Nucleus accumbens (tissue), 56 donors: Measurements from ENCODE around the gene NLRP1.
"Not testable (repeated sequence)": the region's sequence is repeated elsewhere in the genome, so short reads cannot be mapped to it uniquely, and the experiment has no call there.

Experiments used
- DNase-seq, 56 donors: peaks; one replicate each; lab custom pipeline; 2025; lab: John Stamatoyannopoulos, UW

The NLRP1 gene

DNA sequence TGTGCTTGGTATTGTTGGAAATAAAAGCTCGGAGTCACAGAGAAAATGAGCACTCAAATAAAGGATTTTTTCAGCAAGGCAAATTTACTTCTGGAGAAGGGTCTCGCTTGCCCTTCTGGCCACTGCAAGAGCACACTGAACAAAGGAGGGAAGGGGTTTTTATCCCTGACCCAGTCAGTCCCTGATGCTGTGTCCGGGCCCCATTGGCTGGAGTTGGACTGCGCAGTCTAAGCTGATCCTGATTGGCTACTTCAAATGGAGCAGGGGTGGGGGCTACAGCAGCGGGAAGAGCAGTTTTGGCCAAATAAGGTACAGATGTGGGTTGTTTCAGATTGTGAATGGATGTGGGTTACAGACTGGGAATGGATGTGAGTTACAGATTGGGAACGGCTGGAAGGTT is 4.3 kb upstream of the NLRP1 start:
- DNase-seq: no peak

DNA sequence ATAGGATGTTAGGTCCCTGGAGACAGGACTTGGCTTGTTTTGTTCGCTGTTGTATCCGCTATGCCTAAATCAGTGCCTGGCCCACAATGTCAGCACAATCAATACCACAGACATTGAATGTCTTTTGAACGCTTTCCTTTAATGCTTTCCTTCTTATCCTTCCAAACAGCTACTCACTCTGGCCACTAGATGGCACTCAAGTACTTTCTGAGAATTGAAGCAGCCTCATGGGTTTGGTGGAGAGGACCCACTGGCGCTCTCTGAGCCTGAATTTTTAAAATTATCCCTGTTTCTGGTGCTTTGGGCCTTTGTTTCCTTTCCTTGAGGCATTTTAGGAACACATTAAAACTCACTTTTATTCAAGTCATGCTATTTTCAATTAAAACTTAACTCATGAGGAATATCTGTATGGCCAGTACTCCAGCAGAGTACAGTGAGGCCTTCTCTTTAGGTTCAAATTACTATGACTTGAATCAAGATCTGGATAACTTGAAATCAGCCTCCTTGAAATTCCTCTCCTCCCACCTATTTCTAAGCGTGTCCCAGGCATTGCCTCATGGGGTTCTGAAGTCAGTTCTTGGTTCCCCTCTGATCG is 3.2 kb upstream of the NLRP1 start:
- DNase-seq: peak in 32 of 56 donors; percentile 5 to 69 (median 23)

DNA sequence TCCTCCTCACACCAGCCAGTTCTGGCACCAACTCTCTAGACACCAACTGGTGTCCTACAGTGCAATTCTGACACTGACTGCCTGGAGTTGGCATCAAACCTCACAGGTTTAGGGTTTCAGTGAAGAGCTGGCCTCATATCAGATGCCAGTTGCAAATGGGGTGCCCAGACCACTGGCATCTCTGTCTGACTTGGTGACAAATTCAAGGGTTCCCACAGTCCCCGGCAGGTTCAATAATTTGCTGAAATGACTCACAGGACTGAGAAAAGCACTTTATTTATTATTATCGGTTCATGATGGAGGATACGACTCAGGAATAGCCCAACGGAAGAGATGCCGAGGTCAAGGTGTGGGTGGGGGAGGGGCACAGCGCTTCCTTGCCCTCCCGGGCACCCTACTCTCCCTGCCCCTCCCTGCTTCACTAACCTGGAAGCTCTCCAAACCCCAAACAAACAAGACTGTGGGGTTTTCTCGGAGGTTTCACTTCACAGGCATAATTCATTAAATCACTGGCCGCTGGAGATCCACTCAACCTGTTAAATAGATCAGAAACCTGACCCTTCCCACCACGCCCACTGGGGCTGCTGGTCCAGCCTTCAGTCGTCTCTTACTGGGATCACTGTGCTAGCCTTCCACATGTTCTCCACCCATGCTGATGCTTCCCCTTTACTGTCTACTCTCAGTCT is 1.7 kb upstream of the NLRP1 start:
- DNase-seq: no peak

DNA sequence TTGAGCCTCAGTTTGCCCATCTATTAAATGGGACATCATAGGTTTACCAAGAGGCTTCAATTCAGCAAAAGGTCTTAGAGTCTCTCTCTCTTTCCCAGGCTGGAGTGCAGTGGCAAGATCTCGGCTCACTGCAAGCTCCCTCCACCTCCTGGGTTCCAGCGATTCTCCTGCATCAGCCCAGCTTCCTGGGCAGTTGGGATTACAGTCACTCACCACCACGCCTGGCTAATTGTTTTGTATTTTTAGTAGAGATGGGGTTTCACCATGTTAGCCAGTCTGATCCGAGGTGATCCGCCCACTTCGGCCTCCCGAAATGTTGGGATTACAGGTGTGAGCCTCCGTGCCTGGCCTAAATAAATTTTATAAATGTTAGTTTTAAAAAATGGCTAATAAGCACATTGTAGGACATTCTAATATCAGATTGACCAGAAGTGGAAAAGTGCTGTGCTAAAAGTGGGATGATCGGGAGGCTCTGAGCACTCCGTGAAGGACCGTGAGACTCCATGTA is 1.0 kb upstream of the NLRP1 start:
- no peak for DNase-seq

DNA sequence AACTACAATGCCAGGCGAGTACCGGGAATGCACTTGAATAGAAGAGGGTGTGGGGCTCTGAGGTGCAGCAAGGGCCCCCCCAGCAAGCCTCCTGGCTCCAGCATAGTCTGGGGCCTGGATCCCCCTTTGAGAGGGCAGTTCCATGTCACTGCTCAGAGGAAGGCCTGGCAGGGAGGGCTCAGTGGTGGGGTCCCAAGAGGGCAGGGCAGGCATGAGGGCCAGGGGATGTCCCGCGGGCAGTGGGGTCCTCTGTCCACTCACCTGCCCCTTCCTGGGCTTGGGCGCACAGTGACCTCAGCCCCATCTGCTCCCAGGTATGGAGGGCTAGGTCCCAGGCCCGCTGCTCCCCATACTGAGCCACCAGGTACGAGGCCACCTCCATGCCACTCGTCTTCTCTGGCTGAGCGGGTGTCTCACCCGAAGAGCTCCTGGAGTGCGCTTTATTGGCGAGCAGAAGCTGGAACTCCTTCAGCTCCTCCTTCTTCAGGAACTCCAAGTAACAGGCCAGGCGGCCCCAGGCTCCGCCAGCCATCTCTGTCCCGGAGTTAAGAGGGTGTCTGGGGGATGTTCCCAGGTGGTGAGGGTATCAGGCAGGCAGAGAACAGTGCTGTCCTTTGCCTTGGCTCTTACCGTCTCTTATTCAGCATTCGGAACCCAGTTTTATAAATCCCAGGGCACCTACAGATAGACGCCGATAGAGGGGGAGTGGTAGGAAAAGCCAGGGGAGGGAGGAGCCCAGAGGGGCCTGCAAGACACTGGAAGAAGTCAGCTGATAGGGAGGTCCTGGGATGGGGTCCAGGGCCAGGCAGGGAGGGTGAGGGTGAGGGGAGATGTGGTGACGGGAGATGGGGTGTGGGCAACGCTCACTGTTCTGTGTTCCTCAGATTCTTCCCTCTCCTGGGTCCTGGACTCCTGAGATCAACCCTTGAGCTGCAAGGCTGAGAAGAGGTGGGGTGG is 605 bp downstream of the NLRP1 start:
- no peak for DNase-seq

DNA sequence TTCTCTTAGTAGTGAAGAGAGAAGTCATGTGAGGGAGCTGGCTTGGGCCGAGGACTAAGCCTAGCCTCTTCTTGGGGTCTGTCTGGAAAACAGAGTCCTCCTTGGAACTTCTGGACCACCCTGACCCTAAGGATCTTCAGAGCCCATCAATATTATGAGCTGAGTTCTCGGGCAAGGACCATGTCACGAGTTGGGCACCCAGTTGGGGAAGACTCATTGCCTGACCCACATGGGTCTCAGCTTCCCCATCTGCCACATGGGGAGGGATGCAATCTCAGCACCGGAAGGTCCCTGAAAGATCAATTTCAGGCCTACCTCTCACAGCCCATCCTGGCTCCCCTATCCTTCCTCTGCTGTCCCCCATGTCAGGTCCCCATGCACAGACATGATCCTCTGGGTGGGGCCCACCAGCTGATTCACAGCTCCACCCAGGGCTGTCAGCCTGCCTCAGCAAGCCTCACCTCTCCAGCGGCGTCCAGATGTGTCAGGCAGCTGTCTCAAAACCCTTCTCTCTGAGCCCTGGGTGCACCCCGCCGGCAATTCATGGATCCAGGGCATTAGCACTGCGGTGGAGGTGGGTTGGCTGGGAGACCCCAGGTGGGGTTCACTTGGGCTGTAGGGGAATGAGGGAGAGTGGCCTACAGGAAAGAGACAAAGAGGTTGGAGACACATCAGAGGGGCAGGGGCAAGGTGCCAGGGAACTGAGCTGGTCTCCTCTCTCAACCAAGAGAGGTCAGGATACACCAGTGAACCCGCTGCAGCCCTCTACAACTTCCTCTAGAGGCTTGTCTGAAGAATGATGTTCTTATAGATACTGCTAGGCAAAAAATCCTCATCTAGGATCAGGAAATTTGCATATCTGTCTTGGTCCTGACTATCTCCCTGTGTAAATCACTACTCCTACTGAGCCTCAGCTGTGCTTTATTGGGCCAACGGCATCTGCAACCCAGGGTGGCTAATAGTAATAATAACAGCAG is 1.8 kb downstream of the NLRP1 start:
- DNase-seq: no peak

DNA sequence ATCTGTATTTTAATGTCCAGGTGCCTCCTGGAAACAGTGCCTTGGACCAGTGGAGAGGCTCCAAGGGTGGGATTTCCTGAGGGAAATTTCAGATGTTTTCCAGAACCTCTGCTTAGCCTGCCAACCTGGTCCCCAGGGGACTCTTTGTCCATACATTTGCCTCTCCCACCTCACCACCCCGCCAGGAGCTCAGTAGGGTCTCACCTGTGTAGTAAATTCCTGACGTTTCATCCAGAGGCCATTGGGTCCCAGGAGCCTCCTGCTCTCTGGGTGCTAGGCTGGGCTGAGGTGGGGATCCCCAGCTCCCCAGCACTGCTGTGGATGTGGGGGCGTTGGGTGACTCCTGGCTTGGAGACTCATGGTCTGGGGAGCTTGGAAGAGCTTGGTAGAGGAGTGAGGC is 2.7 kb downstream of the NLRP1 start:
- no peak for DNase-seq

DNA sequence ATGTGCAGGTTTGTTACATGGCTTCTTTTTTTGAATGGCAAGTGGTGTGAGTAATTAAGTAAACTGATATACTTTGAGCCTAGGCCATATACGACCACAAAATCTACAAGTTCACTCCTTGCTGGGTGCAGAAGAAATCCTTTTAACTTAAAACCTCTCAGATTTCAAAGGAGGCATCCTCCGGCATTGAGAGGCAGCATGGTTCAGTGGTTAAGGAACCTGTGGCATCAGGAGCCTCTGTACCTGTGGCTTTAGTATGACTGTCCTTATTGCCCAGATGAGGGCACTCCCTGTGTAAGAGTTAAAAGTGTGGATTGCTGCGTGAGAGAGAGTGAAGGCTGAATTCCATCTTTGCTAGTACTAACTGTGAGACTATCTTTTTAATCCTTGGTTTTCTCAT is 3.3 kb downstream of the NLRP1 start:
- no peak for DNase-seq

DNA sequence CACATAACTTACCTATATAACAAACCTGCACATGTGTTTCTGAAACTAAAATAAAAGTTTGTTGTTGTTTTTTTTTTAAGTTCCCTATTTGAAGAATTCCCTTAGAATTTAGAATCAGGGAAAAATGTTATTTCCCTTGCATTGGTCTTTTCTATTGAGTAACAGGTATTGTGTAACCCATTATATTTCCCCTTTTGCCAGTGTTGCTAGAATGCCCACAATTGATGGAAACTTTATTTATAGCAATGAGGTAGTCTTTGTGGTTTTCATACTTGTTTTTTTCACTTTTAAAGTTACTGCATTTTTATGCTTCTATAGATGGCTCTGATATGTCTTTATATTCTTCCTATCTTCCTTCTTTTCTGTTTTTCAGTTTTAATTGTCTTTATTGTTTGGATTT is 3.9 kb downstream of the NLRP1 start:
- DNase-seq: no peak

DNA sequence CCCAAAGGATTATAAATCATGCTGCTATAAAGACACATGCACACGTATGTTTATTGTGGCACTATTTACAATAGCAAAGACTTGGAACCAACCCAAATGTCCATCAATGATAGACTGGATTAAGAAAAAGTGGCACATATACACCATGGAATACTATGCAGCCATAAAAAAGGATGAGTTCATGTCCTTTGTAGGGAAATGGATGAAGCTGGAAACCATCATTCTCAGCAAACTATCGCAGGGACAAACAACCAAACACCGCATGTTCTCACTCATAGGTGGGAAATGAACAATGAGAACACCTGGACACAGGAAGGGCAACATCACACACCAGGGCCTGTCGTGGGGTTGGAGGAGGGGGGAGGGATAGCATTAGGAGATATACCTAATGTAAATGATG is 5.5 kb downstream of the NLRP1 start:
- DNase-seq: not testable (repeated sequence)

DNA sequence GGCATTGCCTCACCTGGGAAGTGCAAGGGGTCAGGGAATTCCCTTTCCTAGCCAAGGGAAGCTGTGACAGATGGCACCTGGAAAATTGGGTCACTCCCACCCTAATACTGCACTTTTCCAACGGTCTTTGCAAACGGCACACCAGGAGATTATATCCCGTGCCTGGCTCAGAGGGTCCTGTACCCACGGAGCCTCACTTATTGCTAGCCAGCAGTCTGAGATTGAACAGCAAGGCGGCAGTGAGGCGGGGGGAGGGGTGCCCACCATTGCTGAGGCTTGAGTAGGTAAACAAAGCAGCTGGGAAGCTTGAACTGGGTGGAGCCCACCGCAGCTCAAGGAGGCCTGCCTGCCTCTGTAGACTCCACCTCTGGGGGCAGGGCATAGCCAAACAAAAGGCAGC is 11.3 kb downstream of the NLRP1 start:
- DNase-seq: not testable (repeated sequence)

DNA sequence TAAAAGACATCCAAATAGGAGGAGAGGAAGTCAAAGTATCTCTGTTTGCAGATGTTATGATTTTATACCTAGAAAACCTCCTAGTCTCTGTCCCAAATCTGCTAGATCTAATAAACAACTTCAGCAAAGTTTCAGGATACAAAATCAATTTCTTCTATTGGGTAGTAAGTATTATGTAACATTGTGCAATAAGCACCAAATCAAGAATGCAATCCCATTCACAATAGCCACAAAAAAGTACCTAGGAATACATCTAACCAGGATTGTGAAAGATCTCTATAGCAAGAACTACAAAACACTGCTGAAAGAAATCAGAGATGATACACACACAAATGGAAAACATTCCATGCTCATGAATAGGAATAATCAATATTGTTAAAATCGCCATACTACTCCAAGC is 13.0 kb downstream of the NLRP1 start:
- no peak for DNase-seq

DNA sequence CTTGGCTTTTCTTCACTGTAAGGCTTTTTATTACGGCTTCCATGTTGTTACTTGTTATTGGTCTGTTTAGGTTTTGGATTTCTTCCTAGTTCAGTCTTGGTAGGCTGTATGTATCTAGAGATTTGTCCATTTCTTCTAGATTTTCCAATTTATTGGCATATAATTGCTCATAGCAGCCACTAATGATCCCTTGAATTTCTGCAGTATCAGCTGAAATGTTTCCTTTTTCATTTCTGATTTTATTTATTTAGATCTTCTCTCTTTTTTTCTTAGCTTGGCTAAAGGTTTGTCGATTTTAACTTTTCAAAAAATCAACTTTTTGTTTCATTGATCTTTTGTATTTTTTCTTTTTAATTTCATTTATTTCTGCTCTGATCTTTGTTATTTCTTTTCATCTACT is 18.5 kb downstream of the NLRP1 start:
- DNase-seq: no peak

DNA sequence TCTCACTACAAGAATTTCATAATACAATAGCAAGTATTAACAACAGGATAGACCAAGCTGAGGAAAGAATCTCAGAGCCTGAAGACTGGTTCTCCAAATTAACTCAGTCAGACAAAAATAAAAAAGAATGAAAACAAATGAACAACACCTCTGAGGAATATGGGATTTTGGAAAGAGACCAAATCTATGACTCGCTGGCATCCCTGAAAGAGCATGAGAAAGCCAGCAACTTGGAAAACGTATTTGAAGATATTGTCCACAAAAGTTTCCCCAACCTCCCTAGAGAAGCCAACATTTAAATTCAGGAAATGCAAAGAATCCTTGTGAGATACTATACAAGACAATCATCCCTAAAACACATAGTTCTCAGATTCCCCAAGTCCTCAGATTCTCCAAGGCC is 20.9 kb downstream of the NLRP1 start:
- DNase-seq: no peak

DNA sequence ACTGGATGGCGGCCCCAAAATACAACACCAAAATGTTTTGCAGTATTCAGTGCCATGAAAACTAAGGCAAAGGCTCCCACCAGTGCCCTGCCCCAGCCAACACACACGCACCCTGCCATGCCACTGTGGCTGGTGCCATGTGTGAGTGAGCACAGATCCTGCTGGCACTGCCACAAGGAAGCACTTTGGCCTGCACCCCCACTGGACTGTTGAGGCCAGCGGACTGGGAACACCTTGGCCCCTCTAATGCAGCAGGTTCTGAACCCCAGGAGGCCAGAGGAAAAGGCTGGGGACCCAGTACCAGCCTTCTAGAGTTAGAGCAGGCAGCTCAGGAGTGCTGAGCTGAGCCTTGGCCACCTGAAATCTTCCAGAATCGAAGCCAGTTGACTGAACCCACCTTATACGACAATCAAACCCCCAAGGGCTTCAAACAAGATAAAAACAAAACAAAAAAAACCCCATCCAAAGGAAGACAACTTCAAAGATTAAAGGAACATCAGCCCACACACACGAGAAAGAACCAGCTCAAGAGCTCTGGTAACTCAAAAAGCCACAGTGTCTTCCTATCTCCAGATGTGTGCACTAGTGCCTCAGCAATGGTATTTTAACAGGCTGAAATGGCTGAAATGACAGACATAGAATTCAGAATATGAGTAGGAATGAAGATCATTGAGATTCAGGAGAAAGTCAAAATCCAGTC is 21.5 kb downstream of the NLRP1 start:
- DNase-seq: no peak

DNA sequence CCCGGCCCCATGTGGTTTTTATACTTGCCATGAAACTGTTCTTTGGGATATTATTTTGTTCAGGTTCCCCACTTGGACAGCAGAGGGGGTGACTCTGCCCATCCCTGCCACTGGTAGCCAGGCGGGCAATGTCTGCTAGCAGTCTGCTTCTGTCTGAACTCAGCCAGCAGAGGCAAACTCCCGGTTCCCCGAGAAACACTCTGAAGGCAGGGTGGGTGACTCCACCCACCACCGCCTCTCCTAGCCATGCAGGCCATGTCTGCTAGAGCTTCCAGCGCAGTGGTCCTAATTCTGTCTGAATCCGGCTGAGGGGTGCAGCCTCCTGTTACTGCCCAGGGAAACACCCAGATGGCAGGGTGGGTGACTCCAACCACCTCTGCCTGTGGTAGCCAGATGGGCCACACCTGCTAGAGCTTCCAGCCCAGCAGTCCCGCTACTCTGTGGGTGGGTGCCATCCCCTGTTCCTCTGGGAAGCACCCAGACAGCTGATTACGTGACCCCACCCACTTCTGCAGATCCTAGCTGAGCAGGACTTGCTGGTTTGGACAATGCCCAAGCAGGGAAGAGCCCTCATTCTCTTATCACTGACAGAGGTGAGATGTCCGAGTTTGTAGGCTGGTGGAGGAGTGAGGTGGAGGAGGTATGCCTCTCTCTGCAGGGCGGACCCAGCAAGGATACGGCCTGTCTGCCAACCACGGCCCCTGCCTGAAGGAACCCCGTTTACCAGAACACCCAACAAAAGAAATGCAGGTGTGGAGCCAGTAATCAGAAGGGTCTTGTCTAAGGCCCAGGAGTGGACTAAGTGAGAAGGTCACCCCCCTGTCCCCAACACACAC is 22.4 kb downstream of the NLRP1 start:
- no peak for DNase-seq

DNA sequence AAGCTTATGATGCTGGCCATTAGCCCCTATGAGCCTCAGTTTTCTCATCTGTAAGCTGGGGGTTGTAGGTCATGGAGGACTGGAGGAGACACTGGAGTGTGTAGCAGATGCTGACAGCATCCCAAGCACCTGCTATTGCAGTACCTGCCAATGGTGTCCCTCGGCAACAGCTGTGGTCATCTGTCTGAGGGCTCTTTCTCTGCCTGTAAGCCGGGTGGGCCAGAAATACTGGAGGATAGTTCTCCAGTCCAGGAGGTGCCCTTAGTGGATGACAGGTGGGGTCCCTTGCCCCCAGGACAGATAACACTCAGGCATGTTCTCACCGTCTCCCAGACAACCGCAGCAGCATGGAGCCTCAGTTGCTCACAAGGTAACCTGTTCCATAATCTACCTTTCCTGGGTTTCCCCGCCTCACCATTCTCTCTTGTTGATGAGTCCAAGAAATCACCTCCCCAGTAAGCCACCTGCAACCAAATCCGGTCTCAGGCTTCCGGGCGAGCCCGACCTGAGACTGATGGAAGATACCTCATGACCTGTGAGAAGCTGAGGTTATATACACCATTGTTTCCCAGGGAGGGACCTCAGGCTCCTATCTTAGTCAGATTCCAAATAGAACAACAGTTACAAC is 23.8 kb downstream of the NLRP1 start:
- DNase-seq: no peak
